GM21381 (cell line): Measurements from ENCODE around the gene DPP6.

Experiments
- ATAC-seq: cut with Tn5 transposase; IDR thresholded peaks from one replicate; pipeline ENCODE4 v1.9.1; 2021; ENCODE audit warnings: mild to moderate bottlenecking, moderate library complexity; ENCODE audit not compliant: unreplicated experiment

The DPP6 gene

GRCh38 chr7:154231732-154232131 is 179.5 kb downstream of the DPP6 start:
- no peak for ATAC-seq

DNA sequence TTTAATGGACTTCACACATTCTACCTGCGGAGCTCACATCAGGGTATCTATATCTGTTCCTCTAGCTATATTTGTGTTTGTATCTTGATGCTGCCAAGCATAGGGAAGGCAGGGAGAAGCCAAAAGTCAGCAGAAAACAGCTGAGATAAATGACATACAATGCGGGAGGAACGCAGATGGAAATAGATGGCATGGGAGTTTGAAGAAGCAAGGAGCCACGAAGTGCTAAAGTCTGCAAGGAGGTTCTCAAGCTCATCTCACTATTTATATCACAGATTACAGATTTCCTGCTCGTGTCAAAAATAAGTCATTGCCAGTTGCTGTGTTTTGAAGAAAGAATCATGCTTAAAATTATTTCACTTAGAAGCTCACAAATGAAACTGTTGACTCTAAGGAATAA is 180.5 kb downstream of the DPP6 start:
- ATAC-seq: no peak

GRCh38 chr7:154241988-154242387 is 189.8 kb downstream of the DPP6 start:
- no peak for ATAC-seq

DNA sequence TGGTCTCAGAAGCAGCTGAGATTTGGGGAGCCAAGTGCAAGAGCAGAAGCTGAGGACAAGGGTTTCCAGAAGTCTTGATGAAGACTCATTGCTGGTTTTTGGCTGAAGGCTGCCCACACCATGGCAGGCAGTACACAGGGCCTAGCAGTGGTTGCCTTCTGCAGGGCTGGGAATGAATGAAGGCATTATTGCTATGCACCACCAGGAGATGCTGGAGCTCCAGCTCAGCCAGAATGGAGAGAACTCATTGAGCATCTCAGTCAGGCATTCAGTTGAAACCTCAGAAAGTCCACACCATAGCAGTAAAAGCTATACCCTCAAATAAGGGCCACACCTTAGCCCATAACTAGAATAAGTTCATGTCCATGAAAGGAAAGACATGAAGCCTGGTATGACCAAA is 190.5 kb downstream of the DPP6 start:
- no peak for ATAC-seq

GRCh38 chr7:154252046-154252445 is 199.8 kb downstream of the DPP6 start:
- ATAC-seq: no peak

- ATAC-seq: no peak
These were observed 201.6 kb downstream of the DPP6 start for GRCh38 chr7:154253810-154254209.

DNA sequence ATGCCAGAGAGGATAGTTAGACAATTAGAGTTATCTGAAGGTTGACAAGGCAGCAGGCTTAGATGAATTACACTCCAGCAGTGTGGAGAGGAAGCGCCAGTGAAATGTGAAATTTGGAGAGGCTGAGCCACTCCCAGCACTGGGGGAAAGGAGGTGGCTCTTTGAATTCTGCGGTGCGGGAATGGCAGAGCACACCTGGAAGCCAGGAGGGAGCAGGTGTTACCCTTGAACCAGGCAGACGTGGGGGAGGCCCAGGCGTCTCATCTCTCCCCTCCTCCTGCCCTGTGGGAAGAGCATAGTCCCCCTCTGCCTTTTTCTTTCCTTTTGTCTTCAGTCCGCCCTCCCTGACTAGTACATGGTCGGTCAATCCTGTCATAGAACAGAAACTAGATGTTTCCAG is 203.1 kb downstream of the DPP6 start:
- ATAC-seq: no peak

DNA sequence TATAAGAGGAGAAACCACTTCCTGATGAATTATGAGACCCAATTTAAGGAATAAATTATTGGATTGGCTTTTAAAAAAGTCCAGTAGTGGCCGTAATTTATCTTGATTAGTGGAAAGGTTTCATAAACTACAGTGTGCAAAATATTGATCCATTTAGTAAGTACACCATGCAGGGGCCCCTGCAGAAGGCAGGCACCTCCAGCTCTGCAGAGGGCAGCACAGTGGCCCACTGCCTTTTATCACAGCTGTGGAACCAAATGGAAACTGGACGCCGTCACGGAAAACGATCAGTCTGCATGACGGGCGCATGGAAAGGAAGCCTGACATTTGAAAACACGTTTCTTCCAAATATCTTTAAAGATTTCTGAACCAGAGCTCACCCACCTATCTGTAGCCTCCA is 204.0 kb downstream of the DPP6 start:
- no peak for ATAC-seq

- no peak for ATAC-seq
These were observed 207.2 kb downstream of the DPP6 start for GRCh38 chr7:154259396-154259795.

GRCh38 chr7:154287356-154287755 is 235.2 kb downstream of the DPP6 start:
- no peak for ATAC-seq

- no peak for ATAC-seq
These were observed 236.9 kb downstream of the DPP6 start for GRCh38 chr7:154289119-154289518.

GRCh38 chr7:154296443-154296842 is 244.2 kb downstream of the DPP6 start:
- ATAC-seq: no peak

- ATAC-seq: no peak
These were observed 247.5 kb downstream of the DPP6 start for GRCh38 chr7:154299736-154300135.

DNA sequence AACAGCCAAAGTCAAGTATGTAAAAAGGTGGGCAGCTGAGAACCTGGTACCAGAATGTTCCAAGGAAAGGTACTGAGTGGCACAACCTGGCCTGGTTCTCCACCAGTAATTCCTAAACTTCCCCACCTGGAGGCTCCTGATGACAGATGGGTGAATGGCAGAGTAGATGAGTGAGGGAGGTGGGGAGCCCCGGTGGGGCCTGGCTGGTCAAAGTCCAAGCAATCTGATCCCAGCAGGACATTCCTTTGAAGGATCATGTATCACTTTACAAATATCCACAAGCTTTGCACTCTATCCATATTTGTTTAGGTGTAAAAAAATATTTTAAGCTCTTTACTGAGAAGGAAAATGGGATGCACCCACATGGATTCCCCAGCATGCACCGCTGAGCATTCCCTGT is 250.2 kb downstream of the DPP6 start:
- no peak for ATAC-seq

- no peak for ATAC-seq
These were observed 252.0 kb downstream of the DPP6 start for GRCh38 chr7:154304231-154304630.

GRCh38 chr7:154304740-154305700 is 252.8 kb downstream of the DPP6 start:
- ATAC-seq: no peak

GRCh38 chr7:154306036-154306435 is 253.8 kb downstream of the DPP6 start:
- no peak for ATAC-seq

DNA sequence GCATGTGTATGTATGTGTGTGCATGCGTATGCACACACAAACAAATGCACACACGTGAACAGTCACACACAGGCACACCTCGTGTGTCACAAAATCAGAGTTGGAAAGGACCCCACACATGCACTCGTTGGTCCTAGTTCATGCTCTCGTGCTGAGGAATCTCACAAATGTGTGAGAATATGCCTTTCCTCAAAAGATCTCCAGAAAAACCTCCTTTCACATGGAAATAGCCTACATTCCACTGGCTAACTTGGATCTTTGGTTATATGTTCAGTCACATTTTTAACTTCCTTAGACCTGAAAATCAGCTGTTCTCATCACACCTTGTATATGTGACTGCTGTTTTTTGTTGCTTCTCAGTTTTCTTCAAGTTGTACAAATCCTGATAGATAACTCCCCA is 256.7 kb downstream of the DPP6 start:
- no peak for ATAC-seq

DNA sequence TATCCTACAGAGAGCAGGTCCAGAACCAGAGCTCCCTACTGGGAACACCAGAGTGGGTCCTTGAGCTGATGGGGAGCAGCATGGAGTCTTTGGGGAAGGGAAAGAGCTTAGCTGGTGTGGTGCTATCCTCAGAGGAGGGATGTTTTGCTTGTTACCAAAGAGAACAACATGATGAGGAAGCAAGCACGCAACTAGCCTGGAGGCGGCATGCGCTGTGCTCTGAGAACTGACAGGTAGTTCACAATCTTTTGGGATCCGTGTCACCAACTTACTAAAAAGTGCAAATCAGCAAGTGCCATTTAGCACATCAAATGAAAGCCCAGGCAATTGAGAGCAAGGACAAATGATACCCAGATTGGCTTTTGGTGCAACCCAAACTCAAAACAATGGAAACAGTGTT is 257.9 kb downstream of the DPP6 start:
- ATAC-seq: no peak

DNA sequence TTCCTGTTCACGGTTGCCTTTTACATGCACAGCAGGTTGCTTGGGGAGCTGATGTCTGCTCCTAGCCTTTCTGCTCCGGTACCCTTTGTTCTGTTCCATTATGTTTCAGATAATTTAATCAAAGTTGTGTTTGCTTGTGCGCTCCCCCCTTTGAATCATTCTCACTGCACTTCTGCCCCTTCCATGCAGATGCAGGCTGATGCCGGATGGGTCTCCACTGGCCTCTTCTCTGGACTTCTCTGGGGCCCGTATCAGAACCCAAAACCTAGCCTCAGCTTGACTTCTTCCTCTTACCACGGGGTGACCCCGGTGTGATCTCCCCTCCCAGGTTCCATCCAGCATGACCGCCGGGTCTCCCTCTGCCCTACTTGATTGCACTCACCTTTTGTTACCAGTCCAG is 272.0 kb downstream of the DPP6 start:
- ATAC-seq: no peak

- no peak for ATAC-seq
These were observed 274.2 kb downstream of the DPP6 start for GRCh38 chr7:154326421-154326820.

- no peak for ATAC-seq
These were observed 278.1 kb downstream of the DPP6 start for GRCh38 chr7:154330318-154330717.
